GM21515 (cell line): ENCODE data around the gene ZNF217.
"Not testable (repeated sequence)": the region's sequence is repeated elsewhere in the genome, so short reads cannot be mapped to it uniquely, and the experiment has no call there.

ENCODE experiments used
- ATAC-seq: cut with Tn5 transposase; IDR thresholded peaks from one replicate; pipeline ENCODE4 v1.9.1; 2021; ENCODE audit not compliant: unreplicated experiment

ZNF217 gene

GRCh38 chr20:53598140-53599043 lies 4.8 kb upstream of the ZNF217 start:
- ATAC-seq = no peak

GRCh38 chr20:53597521-53598120 lies 4.0 kb upstream of the ZNF217 start:
- no peak for ATAC-seq

- ATAC-seq = no peak
Observed at GRCh38 chr20:53597030-53597482, 3.4 kb upstream of the ZNF217 start.

GRCh38 chr20:53596189-53597001 lies 2.8 kb upstream of the ZNF217 start:
- not testable (repeated sequence) for ATAC-seq

- ATAC-seq = not testable (repeated sequence)
Observed at GRCh38 chr20:53595742-53596141, 2.1 kb upstream of the ZNF217 start.

GRCh38 chr20:53595018-53595378 lies 1.4 kb upstream of the ZNF217 start:
- no peak for ATAC-seq

GRCh38 chr20:53594068-53595017 lies 704 bp upstream of the ZNF217 start:
- ATAC-seq = peak; percentile 61

- peak; percentile 6 for ATAC-seq
Observed at GRCh38 chr20:53592992-53593465, 610 bp downstream of the ZNF217 start.

- peak; percentile 39 for ATAC-seq
Observed at GRCh38 chr20:53592454-53592991, 1.1 kb downstream of the ZNF217 start.

GRCh38 chr20:53591941-53592441 lies 1.6 kb downstream of the ZNF217 start:
- not testable (repeated sequence) for ATAC-seq

- ATAC-seq = not testable (repeated sequence)
Observed at GRCh38 chr20:53591206-53591741, 2.4 kb downstream of the ZNF217 start.

GRCh38 chr20:53590608-53591007 lies 3.0 kb downstream of the ZNF217 start:
- not testable (repeated sequence) for ATAC-seq

GRCh38 chr20:53590122-53590521 lies 3.5 kb downstream of the ZNF217 start:
- not testable (repeated sequence) for ATAC-seq

- not testable (repeated sequence) for ATAC-seq
Observed at GRCh38 chr20:53589321-53590065, 4.1 kb downstream of the ZNF217 start.

- ATAC-seq = not testable (repeated sequence)
Observed at GRCh38 chr20:53587157-53587703, 6.4 kb downstream of the ZNF217 start.

GRCh38 chr20:53586640-53587039 lies 7.0 kb downstream of the ZNF217 start:
- no peak for ATAC-seq

- ATAC-seq = not testable (repeated sequence)
Observed at GRCh38 chr20:53585910-53586309, 7.7 kb downstream of the ZNF217 start.

GRCh38 chr20:53585004-53585569 lies 8.6 kb downstream of the ZNF217 start:
- ATAC-seq = not testable (repeated sequence)
